ENCODE data around the gene FXYD6. TPM values are rescaled to one million over a fixed set of nuclear protein-coding genes. Genes with fewer than 3 reads are reported as not detected.

Gene FXYD6
- total RNA-seq, 1 experiment from 2014 or later: 12.2 TPM

GRCh38 chr11:117792241-117792640 lies 84.2 kb downstream of the FXYD6 start:
- H3K27me3 ChIP-seq (replicated peaks; ENCODE audit: insufficient read depth, low read depth, low read length, poor library complexity): peaks cover 52% of the 10 kb centered on the region
- DNase-seq (ENCODE audit: low spot score): no peak
- no peaks in the 10 kb centered on the region for H3K36me3 ChIP-seq (ENCODE audit: insufficient read depth, low read length, poor library complexity, severe bottlenecking)
- ChIA-PET POLR2A (ENCODE audit: low non-redundant PET) (no interaction called here), CTCF (interaction anchor here (0.8 to 1.3 kb wide), 2 partner anchors 15 to 366 kb away, joined by 3 to 4 read pairs; no protein-coding TSS in a partner anchor)
- no peaks in the 10 kb centered on the region for H3K9me3 ChIP-seq (ENCODE audit: low read depth, low read length, poor library complexity, severe bottlenecking)
- no peak overlapping the region for H3K4me3 ChIP-seq (ENCODE audit: low read depth, low read length, poor library complexity, severe bottlenecking)
- TF ChIP-seq, protein P1, sequence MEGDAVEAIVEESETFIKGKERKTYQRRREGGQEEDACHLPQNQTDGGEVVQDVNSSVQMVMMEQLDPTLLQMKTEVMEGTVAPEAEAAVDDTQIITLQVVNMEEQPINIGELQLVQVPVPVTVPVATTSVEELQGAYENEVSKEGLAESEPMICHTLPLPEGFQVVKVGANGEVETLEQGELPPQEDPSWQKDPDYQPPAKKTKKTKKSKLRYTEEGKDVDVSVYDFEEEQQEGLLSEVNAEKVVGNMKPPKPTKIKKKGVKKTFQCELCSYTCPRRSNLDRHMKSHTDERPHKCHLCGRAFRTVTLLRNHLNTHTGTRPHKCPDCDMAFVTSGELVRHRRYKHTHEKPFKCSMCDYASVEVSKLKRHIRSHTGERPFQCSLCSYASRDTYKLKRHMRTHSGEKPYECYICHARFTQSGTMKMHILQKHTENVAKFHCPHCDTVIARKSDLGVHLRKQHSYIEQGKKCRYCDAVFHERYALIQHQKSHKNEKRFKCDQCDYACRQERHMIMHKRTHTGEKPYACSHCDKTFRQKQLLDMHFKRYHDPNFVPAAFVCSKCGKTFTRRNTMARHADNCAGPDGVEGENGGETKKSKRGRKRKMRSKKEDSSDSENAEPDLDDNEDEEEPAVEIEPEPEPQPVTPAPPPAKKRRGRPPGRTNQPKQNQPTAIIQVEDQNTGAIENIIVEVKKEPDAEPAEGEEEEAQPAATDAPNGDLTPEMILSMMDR (conservative IDR thresholded peaks at IDR 0.05; ENCODE audit: low read depth, low read length): no peak
- TF ChIP-seq EZH2 (IDR thresholded peaks at IDR 0.05; ENCODE audit: borderline replicate concordance, low read depth, low read length, poor library complexity, severe bottlenecking): no peak
- H3K27ac ChIP-seq (ENCODE audit: low read depth, low read length, poor library complexity, severe bottlenecking): no peak overlapping the region
- intact Hi-C loops (cut with micrococcal nuclease; ENCODE audit: unreplicated experiment): no loop called here
- BruUV-seq (replicated peaks): no TSS peak
- H3K4me1 ChIP-seq (ENCODE audit: insufficient read depth, low read length, poor library complexity, severe bottlenecking): peaks cover 3% of the 10 kb centered on the region

- intact Hi-C loops (cut with micrococcal nuclease; ENCODE audit: unreplicated experiment): no loop called here
- BruUV-seq (replicated peaks): no TSS peak
- H3K36me3 ChIP-seq (ENCODE audit: insufficient read depth, low read length, poor library complexity, severe bottlenecking): no peaks in the 10 kb centered on the region
- POLR2A ChIA-PET (ENCODE audit: low non-redundant PET): no interaction called here
- no peak overlapping the region for H3K4me3 ChIP-seq (ENCODE audit: low read depth, low read length, poor library complexity, severe bottlenecking)
- H3K27me3 ChIP-seq (replicated peaks; ENCODE audit: insufficient read depth, low read depth, low read length, poor library complexity): peaks cover 50% of the 10 kb centered on the region
- no peaks in the 10 kb centered on the region for H3K9me3 ChIP-seq (ENCODE audit: low read depth, low read length, poor library complexity, severe bottlenecking)
- CTCF ChIA-PET: no interaction called here
- no peak for DNase-seq (ENCODE audit: low spot score)
- no peaks in the 10 kb centered on the region for H3K4me1 ChIP-seq (ENCODE audit: insufficient read depth, low read length, poor library complexity, severe bottlenecking)
- TF ChIP-seq, protein P1 (conservative IDR thresholded peaks at IDR 0.05; ENCODE audit: low read depth, low read length): no peak
- no peak for TF ChIP-seq EZH2 (IDR thresholded peaks at IDR 0.05; ENCODE audit: borderline replicate concordance, low read depth, low read length, poor library complexity, severe bottlenecking)
- no peak overlapping the region for H3K27ac ChIP-seq (ENCODE audit: low read depth, low read length, poor library complexity, severe bottlenecking)
Observed at GRCh38 chr11:117790279-117790678, 86.2 kb downstream of the FXYD6 start.

- Histone ChIP-seq H3K4me1 (ENCODE audit: insufficient read depth, low read length, poor library complexity, severe bottlenecking) (no peaks in the 10 kb centered on the region), H3K27ac (ENCODE audit: low read depth, low read length, poor library complexity, severe bottlenecking) (no peak overlapping the region), H3K27me3 (replicated peaks; ENCODE audit: insufficient read depth, low read depth, low read length, poor library complexity) (peaks cover 50% of the 10 kb centered on the region), H3K4me3 (ENCODE audit: low read depth, low read length, poor library complexity, severe bottlenecking) (no peak overlapping the region), H3K9me3 (ENCODE audit: low read depth, low read length, poor library complexity, severe bottlenecking) (no peaks in the 10 kb centered on the region), H3K36me3 (ENCODE audit: insufficient read depth, low read length, poor library complexity, severe bottlenecking) (no peaks in the 10 kb centered on the region)
- intact Hi-C loops (cut with micrococcal nuclease; ENCODE audit: unreplicated experiment): no loop called here
- BruUV-seq (replicated peaks): no TSS peak
- CTCF ChIA-PET: no interaction called here
- TF ChIP-seq, protein P1 (conservative IDR thresholded peaks at IDR 0.05; ENCODE audit: low read depth, low read length): no peak
- TF ChIP-seq EZH2 (IDR thresholded peaks at IDR 0.05; ENCODE audit: borderline replicate concordance, low read depth, low read length, poor library complexity, severe bottlenecking): no peak
- no peak for DNase-seq (ENCODE audit: low spot score)
- POLR2A ChIA-PET (ENCODE audit: low non-redundant PET): no interaction called here
Observed at GRCh38 chr11:117789241-117789640, 87.2 kb downstream of the FXYD6 start.

Other genes starting within 250 kb of the FXYD6 start
- not detected in 2 replicates for gene DSCAML1, start 79.4 kb downstream of the FXYD6 start, total RNA-seq (2021)
- gene FXYD2, start 51.9 kb downstream of the FXYD6 start, total RNA-seq (2021): not detected in 2 replicates
- not detected in 2 replicates for gene TMPRSS13, start 52.7 kb upstream of the FXYD6 start, total RNA-seq (2021)
- not detected in 2 replicates for gene IL10RA, start 109.7 kb upstream of the FXYD6 start, total RNA-seq (2021)
- not detected in 2 replicates for gene TMPRSS4, start 200.4 kb upstream of the FXYD6 start, total RNA-seq (2021)
- not detected in 2 replicates for gene SMIM35, start 210.3 kb upstream of the FXYD6 start, total RNA-seq (2021)

All from A673 (cell line).